GM15510 (cell line): ENCODE measurements around the gene HAAO.

Experiments
- POLR2A ChIP-seq: IDR thresholded peaks from 3 replicates; pipeline ENCODE4 v1.6.1; 2011; ENCODE audit warnings: borderline replicate concordance; ENCODE audit not compliant: insufficient read length; ENCODE audit errors: extremely low read depth

Gene HAAO

DNA sequence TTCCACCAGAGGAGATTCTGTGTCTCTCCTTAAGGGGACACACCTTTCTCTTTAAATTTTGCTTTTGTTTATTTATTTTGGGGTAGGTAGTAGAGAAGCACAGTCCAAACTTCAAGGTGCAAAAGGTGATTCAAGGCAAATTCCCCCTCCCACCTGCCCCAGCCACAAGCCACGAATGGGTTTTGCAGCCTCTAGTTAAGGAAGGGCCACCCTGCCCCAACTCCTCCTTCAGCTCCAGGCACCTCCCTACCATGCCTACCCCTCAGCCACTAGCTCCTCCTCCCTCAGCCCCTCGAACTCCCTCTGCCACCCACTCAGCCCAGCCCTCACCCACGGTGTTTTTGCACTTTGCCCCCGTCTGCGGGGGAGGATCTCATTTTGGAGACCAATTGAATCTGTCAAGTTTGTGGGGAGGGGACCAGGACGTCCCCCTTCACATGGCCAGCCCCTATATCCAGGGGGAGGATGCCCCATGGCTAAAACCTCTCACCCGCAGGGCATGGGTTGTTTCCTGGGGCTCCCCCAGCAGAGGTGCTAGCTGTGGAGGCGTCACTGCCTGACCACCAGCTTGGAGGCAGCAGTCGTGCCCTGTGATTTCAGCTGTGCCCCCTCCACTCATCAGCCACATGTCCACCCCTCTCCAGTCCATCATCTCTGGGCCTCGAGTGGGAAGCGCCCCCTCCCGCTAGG lies 4.5 kb downstream of the HAAO start:
- no peak for TF ChIP-seq POLR2A

DNA sequence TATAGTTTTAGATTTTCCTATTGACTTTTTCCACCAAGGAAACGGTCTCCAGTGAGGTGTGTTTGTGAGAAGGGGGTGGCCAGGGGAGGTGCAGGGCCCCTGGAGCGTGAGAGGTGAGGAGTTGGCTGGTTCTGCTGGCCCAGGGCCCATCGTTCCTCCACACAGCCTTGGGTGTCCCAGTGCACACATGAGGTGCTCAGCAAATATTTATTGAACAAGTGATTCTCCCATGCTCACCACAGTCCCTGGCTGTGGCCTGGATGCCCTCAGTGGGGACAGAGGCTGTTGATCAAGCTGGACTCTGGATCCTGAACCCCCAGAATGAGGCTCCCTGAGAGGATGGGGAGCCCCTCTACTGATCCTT lies 5.0 kb downstream of the HAAO start:
- no peak for TF ChIP-seq POLR2A

DNA sequence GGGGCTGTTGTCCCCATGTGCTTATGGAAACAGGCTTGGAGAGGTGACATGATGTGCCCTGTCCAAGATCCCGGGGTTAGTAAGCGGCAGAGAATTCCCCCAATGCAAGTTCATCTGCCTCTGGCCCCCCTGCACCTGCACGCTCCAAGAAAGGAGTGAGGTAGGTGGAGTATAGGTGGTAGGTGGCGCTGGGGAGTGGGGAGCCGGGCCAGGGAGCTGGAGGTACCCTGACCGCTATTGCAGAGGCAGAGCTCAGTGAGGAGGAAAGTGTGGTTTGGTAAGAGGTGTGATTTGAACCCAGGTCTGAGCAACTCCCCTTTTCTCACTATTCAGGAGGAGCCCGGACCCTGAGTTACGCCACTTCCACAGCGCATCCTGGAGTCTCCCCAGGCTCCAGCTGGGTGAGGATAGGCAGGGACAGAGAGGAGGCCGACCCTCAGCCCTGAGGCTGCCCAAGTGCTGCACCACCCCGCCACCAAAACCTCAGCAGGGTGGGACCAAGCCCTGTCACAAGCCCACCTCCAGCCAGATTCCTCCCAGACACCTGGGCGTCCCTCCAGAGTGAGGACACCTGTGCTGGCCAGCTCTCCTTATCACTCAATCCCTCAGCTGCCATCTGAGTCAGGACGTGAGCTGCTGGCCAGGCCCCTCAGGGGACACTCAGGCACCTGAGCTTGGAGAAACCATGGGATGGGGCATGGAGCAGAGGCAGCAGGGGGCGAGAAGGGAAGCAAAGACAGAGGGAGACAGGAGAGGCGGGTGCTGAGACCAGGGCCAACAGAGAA lies 5.6 kb downstream of the HAAO start:
- TF ChIP-seq POLR2A = no peak

DNA sequence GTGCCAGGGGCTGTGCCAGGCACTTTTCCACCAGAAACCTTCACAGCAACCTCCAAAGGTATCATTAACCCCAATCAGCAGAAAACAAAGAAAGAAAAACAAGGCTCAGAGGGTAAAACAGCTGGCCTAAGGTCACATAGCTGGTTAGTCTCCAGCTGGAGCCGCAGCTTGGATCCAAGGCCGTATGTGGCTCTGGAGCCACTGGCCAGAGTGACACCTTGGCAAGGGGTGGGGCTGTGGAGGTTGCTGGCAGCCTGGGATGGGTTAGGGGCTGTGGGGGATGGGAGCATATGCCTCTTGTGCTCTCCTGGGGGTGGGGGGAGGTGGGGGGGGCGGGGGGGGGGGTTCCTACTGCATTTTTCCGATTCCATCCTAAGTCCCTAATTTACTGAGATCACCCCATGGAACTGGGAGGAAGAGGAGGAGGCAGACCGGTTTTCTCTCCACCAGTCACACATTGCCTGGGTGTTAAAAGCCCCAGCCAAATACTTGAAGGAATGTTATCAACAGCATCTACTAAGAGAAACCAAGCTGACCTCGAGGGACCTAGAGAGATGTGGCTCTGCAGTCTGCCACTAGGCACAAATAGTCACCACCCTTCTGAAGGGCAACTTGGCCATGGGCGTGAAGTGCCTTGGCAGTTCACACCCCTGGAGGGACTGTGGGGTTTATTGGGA lies 8.0 kb downstream of the HAAO start:
- no peak for TF ChIP-seq POLR2A

DNA sequence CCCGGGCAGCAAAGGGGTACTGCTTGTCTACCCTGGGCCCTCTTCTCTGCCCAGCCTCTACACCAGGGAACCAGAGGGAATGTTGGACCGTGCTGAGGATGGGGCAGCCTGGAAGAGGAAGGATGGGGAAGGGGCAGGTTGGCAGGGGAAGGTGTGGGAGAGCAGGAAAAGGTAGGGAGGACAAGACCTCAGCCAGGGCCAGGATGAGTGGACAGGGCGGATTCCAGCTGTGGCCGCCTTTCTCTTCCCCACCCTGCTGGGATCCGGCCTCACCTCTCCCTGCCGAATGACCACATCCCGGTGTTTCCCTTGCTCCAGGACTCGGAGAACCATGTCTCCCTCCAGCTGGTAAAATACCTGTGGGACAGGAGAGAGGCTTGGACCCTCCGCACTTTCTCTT lies 8.9 kb downstream of the HAAO start:
- TF ChIP-seq POLR2A = no peak

DNA sequence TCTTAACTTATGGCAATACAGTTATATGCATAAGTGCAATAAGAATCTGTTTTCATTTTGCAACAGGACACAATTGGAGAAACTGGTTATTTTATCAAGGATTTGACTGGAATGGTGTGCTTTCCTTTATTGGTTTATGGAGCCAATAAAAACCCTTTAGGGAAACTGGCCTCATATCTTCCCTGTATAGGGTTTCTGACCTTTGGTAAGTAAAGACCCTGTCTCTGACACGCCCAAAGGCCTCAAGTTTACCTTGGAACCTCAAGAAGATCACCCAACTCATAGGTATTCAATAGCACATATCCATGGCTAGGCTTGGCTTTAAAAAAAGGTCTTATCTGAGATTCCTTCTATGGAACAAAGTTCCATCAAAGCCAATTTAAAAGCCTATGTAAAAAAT lies 11.2 kb downstream of the HAAO start:
- TF ChIP-seq POLR2A = no peak

DNA sequence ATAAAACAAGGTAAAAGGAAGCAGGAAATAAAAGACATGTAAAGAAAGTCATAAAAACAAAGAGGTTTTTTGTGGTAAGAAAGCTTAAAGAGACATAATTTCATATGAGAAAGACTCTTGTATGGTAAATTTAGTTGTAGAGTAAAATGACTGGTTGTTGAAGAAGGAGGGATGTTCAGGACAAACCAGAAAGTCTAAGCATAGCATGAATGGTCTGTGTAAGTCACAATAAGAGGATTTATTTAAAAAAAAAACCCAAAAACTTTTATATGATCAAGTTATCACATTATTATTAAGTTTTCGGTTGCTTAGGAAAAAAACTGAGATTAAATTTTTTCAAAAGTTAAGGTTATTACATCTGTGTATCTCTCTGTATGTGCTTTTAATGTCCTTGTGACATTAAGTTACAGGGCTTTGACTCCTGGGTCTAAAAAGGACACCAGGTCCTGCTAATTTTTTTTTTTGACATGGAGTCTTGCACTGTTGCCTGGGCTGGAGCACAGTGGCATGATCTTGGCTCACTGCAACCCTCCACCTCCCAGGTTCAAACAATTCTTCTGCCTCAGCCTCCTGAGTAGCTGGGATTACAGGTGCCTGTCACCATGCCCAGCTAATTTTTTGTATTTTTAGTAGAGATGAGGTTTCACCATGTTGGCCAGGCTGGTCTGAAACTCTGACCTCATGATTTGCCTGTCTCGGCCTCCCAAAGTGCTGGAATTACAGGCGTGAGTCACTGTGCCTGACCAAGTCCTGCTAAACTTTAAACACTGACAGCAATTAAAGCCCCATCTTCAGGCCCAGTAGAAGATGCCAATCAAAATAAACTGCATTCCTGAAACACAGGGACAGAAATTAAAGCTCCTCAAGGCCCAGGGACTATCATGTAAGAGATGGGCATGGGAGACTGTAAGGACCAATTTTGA lies 14.2 kb downstream of the HAAO start:
- TF ChIP-seq POLR2A = no peak

DNA sequence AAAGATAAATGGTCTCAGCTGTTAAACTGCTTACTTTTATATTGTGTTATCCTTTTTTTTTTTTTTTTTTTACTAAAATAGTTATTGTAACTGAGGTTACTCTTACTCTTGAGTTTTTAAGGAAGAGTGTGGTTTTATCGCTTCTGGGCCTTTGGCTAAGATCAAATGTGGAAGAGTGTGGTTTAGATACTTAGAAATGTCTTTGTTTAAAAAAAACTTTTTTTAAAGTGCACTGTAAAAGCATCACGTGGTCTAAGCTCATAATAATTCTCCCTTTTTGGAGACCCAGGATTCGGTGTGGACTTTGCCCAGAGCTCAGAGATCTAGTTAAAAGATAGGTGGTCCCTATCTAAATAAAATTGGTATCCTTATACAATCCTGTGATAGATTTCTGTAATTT lies 16.6 kb downstream of the HAAO start:
- no peak for TF ChIP-seq POLR2A

DNA sequence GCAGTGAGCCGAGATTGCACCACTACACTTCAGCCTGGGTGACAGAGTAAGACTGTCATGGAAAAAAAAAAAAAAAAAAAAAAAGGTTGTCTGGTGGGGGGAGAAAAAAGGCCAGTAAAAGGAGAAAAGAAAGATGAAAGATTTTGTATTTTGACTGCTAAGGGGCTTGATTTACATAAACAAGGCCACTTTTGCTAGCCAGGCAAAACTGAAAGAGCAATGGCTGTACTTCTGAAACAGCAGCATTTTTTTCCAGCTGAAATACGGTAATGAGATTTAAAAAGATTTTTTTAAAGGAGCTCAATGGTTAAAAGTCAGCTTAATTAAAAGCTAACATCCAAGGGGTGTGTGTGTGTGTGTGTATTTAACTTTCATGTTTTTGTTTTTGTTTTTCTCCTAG lies 17.2 kb downstream of the HAAO start:
- TF ChIP-seq POLR2A = no peak

DNA sequence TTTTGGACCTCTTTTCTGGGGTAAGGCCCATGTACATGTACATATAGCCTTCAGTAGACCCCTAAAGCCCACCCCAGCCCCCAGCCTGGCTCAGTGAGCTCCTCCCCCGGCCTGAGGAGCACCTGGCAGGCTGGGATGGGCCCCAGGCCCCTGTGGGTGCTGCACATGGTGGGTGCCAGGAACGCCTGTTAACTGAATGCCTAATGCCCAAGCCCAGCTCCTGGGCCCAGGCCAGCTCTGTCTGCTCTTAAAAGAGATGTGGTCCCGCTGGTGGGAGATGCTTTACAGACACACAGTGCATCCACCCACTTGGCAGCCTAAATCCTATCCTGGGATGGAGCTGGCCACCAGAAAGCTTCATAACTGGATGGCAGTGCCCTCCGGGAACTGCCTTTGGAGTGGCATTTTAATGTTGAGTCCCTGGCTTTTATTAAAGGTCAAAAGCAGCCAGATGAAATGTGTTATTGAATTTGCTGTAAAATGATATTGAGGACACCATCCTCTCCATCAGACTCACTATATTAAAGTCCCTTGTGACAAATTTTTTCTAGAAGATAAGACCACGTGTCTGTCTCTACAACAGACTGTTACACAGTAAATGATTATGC lies 20.7 kb downstream of the HAAO start:
- no peak for TF ChIP-seq POLR2A

DNA sequence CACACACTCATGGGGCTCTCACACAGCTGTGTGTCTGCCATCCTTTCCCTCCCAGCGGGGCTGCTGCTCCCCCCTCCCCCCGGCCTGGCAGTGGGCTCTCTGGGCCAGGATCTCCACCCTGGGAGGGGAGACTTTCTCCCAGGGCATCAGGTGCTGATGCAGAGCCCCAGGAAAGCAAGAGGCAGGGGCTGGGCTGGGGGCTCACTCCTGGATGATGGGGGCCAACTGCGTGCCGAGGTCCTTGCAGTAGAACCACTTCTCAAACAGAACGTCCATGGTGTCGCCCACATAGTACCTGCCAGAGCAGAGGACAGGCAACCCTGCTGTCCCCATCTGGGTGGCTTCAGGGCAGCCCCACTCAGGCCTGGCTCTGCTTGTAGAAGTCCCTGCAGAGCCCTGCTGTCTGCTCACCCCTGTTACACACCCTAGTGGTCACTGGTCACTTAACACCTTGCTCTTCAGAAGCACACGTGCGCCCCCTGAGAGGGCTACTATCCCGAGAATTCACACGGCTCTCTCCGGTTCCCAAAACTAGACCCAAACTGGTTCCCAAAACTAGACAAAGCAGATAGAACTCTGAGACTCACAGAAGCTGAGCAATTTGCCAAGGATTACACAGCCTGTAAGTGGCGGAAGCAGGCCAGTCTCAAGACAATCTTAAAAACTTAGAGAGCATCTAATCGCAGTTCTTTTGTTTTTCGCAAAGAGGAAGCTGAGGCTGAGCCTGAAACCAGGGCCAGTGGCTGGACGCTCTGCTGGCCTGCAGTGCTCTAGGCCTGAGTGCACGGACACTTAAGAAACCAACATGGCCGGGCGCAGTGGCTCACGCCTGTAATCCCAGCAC lies 21.9 kb downstream of the HAAO start:
- TF ChIP-seq POLR2A = no peak

DNA sequence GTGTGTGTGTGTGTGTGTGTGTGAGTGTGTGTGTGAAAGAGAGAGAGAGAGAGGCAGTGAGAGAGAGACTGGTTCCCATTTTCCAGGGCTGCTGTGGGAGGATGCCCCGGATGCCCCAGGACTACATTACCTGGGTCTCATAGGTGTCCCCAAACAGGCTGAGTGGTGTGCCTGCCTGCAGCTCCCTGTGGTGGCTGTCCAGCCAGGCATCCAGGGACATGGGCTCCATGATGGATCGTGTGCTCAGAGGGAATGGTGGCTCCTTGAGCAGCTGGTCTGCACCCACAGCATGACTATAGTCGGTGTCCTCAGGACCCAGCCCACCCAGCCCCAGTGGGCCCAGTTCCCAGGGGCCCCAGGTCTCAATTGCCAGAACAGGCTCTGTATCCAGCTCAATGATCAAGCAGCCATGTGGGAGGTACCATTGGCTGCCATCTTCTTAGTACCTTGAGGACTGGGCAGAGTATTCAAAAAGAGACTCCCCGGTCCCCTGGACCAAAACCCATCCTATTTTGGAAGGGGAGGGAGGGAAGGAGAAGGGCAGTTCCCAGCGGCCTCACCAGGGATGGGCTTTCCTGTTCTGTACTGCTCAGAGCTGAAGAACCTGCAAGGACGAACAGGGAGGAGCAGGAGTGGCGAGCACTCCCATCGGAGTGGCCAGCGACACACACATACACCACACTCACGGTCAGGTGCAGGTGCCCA lies 22.6 kb downstream of the HAAO start:
- no peak for TF ChIP-seq POLR2A

DNA sequence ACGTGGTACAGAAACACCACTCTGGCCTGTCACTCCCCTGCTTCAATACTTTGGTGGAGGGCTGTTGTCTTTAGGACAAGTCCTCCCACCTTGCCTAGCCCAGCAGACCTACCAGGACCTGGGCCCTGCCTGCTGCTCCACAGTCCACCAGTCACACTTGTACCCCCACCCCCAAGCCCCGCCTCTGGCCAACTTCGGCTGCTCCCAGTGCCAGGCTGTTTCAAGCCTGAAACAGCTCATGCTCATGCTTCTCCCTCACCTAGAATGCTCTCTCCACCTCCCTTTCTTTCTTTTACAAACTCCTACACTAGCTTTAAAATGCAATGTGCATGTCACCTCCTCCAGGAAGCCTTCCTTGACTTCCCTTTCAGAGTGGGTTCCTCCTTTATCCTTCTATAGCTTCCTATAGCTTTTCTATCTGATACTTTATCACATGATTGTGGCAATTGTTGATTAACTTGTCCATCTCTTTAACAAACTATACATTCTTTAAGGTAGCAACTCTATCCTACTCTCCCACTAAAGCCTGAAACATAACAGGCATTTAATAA lies 23.6 kb downstream of the HAAO start:
- no peak for TF ChIP-seq POLR2A
